Measurements from ENCODE around the gene PAX8. TPM values are rescaled to one million over a fixed set of nuclear protein-coding genes. Genes with fewer than 3 reads are reported as not detected.
A peak's percentile ranks its signal among the peaks of the same experiment; 100 is the strongest.
"Not testable (repeated sequence)": the region's sequence is repeated elsewhere in the genome, so short reads cannot be mapped to it uniquely, and the experiment has no call there.

The PAX8 gene
- total RNA-seq, result 10 to 100 TPM in 1 of 8 experiments, 1 to 10 TPM in 6, under 1 TPM in 1; 0.27 to 10.1 (median 3.5) TPM

- H3K4me3 ChIP-seq, result peak within 1 kb of the TSS in 1 of 5 donors; percentile 0
- H3K4me1 ChIP-seq (replicated peaks in 1 of 2), result peaks cover 5 to 14% of the 10 kb centered on the region in 2 donors
- WGBS, 10 experiments, result 40 to 80% (median 67%) methylated on average over 1 to 4 of the region's 18 CpGs; no CpG with 5 or more reads in 5 of the 10 experiments
- in situ Hi-C loops (cut with MboI; ENCODE audit: low pct_unique_long_range_greater_than_20kb in 2 of 9, low sequenced_read_pairs in 9 of 9, unreplicated experiment in 9 of 9), result no loop called here
- H3K27ac ChIP-seq, result no peak within 1 kb of the TSS
- ATAC-seq (replicated peaks in 6 of 8), result no peak
Measured at GRCh38 chr2:113278742-113279139, at the start of gene PAX8. Gene PAX8, minus strand, starts transcription at chr2:113278921. Its CDS starts 527 bp downstream, at chr2:113278394.

DNA sequence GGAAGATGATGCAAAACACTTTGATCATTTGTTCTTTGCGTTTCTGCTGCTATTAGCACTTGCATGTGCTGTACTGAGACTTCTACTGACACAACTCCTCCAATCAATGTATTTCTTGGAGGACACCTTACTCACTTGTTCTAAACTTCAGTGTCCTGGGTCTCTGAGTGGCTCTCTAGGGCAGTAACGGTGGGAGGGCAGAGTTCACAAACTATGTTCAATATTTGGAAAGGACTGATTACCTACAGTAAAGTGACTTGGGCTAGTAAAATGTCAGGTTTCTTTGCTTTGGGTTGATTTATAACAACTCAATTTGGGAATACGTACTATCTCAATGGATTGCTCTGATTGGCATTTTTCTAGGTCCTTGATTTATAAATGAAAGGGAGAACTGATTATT lies 49.3 kb upstream of the PAX8 start:
- 60 to 100% (median 87%) methylated on average over 1 to 3 of the region's 3 CpGs for WGBS, 10 experiments
- in situ Hi-C loops (cut with MboI; ENCODE audit: low pct_unique_long_range_greater_than_20kb in 2 of 9, low sequenced_read_pairs in 9 of 9, unreplicated experiment in 9 of 9), result no loop called here
- Histone ChIP-seq H3K27ac (no peak overlapping the region), H3K4me3 (no peak overlapping the region), H3K4me1 (replicated peaks in 1 of 2) (peaks cover 10% of the 10 kb centered on the region in 2 donors)
- ATAC-seq (replicated peaks in 6 of 8), result no peak

DNA sequence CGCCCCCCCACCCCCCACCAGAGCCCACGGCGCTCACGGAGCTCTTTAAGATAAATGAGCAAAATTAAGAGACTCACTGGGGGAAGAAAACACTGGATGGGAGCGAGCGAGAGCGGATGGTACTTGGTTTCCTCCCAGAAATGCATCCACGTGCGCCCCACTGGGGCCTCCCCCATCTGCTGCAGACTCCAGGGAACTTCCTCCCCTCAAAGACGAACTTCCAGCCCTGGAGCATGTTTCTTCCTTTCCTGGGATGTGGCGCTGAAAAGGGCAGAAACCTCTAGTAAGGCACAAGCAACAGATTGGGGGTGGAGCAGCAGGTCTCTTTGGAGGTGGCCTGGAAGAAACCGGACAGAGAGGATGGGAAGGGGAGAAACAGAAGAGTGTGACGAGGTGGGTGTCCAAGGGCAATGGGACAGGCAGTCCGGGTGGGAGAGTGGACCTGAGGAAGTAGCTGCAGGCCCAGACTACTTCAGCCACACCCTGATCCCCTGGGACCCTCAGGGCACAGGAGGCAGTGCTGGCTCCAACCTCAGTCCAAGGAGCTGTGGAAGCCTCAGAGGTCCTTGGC lies 46.5 kb upstream of the PAX8 start:
- H3K27ac ChIP-seq; H3K4me1 ChIP-seq (replicated peaks in 1 of 2); in situ Hi-C loops (cut with MboI; ENCODE audit: low pct_unique_long_range_greater_than_20kb in 2 of 9, low sequenced_read_pairs in 9 of 9, unreplicated experiment in 9 of 9): not testable (repeated sequence)
- ATAC-seq (replicated peaks in 6 of 8), result peak in 6 of 8 experiments; percentile 31 to 84 (median 66)
- WGBS, 10 experiments, result 0 to 20% (median 20%) methylated on average over 1 to 2 of the region's 14 CpGs; no CpG with 5 or more reads in 7 of the 10 experiments
- H3K4me3 ChIP-seq, result peak overlapping the region in 3 of 5 donors; percentile 9 to 31 (median 17)

DNA sequence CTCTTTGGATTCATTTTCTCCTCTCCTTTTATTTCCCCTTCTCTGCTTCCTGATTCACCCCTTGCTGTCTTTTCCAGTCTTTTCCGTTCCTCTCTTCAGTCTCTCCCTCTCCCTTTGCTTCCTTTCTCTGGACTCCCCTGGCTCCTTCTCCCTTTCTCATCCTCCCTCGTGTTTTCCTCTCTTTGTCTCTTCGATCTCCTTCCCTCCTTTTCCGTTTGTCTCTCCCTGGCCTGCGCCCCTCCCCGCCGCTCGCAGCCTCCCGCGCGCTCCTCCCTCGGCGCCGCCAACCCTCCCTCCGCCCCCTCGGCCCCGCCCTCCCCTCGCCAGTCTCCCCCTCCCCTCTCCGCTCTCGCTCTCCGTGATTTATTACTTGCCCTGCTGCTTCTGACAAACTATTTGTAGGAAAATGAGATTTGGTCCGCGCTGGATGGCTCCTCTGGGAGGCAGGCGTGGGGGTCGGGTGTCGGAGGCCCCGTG lies 46.0 kb upstream of the PAX8 start:
- Histone ChIP-seq H3K4me1 (replicated peaks in 1 of 2) (peaks cover 9 to 10% of the 10 kb centered on the region in 2 donors), H3K4me3 (peak overlapping the region in 3 of 5 donors; percentile 9 to 31 (median 17)), H3K27ac (no peak overlapping the region)
- WGBS, 10 experiments, result 0 to 3% (median 2%) methylated on average over 1 to 11 of the region's 27 CpGs; no CpG with 5 or more reads in 3 of the 10 experiments
- ATAC-seq (replicated peaks in 6 of 8), result peak; percentile 65 to 90 (median 84)
- in situ Hi-C loops (cut with MboI; ENCODE audit: low pct_unique_long_range_greater_than_20kb in 2 of 9, low sequenced_read_pairs in 9 of 9, unreplicated experiment in 9 of 9), result no loop called here

- H3K4me3 ChIP-seq; in situ Hi-C loops (cut with MboI; ENCODE audit: low pct_unique_long_range_greater_than_20kb in 2 of 9, low sequenced_read_pairs in 9 of 9, unreplicated experiment in 9 of 9); ATAC-seq (replicated peaks in 6 of 8); H3K27ac ChIP-seq; H3K4me1 ChIP-seq (replicated peaks in 1 of 2): not testable (repeated sequence)
- 40 to 100% (median 92%) methylated on average over 1 to 3 of the region's 5 CpGs; no CpG with 5 or more reads in 7 of the 10 experiments for WGBS, 10 experiments
Measured at GRCh38 chr2:113323129-113323528, 44.4 kb upstream of the PAX8 start.

GRCh38 chr2:113320106-113320505 lies 41.4 kb upstream of the PAX8 start:
- 21 to 100% (median 81%) methylated on average over 1 to 3 of the region's 7 CpGs; no CpG with 5 or more reads in 3 of the 10 experiments for WGBS, 10 experiments
- H3K4me3 ChIP-seq; ATAC-seq (replicated peaks in 6 of 8); in situ Hi-C loops (cut with MboI; ENCODE audit: low pct_unique_long_range_greater_than_20kb in 2 of 9, low sequenced_read_pairs in 9 of 9, unreplicated experiment in 9 of 9); H3K4me1 ChIP-seq (replicated peaks in 1 of 2); H3K27ac ChIP-seq: not testable (repeated sequence)

DNA sequence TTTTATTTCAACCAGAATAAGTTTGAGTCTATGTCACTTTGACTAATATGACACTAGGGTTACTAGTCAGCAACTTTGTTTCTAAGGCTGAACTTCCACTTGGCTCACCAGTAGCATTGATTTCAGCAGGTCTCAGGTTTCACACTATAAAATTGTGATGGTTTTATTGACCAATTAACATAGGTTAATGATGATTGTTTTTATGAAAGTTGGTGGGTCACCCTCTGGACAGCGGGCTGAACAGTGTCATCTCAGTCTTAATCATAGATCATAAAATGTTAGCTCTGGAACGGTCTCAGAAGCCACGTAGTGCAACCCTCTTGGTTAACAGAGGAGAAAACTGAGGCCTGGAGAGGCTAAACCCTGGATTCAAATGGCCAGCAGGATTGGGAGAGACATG lies 40.2 kb upstream of the PAX8 start:
- in situ Hi-C loops (cut with MboI; ENCODE audit: low pct_unique_long_range_greater_than_20kb in 2 of 9, low sequenced_read_pairs in 9 of 9, unreplicated experiment in 9 of 9); ATAC-seq (replicated peaks in 6 of 8); H3K27ac ChIP-seq; H3K4me3 ChIP-seq; H3K4me1 ChIP-seq (replicated peaks in 1 of 2): not testable (repeated sequence)
- 55 to 100% (median 75%) methylated on average over 1 to 3 of the region's 3 CpGs; no CpG with 5 or more reads in 4 of the 10 experiments for WGBS, 10 experiments

- 0 to 94% (median 57%) methylated on average over 1 to 2 of the region's 2 CpGs; no CpG with 5 or more reads in 3 of the 10 experiments for WGBS, 10 experiments
- no peaks in the 10 kb centered on the region for H3K4me1 ChIP-seq (replicated peaks in 1 of 2)
- no peak for ATAC-seq (replicated peaks in 6 of 8)
- in situ Hi-C loops (cut with MboI; ENCODE audit: low pct_unique_long_range_greater_than_20kb in 2 of 9, low sequenced_read_pairs in 9 of 9, unreplicated experiment in 9 of 9), result no loop called here
- no peak overlapping the region for H3K4me3 ChIP-seq
- H3K27ac ChIP-seq, result no peak overlapping the region
Measured at GRCh38 chr2:113316085-113316484, 37.4 kb upstream of the PAX8 start.

DNA sequence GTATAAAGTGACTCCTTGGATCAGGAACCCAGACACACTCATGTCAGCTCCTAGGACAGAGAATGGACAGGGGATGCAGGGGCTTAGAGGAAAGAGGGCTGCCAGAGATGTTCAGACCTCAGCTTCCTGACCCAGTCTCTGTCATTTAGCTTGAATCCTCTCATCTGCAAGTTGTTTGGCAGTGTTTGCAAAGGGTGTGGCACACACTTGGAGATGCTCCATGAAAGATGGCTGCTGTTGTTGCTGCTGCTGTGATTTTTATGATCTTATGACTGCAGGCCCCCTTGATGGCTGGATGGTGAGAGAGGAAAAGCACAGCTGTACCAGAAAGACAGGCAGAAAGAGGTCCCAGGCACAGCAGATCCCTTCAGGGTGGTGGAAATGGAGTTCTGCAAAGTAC lies 35.9 kb upstream of the PAX8 start:
- in situ Hi-C loops (cut with MboI; ENCODE audit: low pct_unique_long_range_greater_than_20kb in 2 of 9, low sequenced_read_pairs in 9 of 9, unreplicated experiment in 9 of 9); H3K27ac ChIP-seq: not testable (repeated sequence)
- peak in 3 of 8 experiments; percentile 82 to 93 (median 85) for ATAC-seq (replicated peaks in 6 of 8)

GRCh38 chr2:113314176-113314575 lies 35.5 kb upstream of the PAX8 start:
- not testable (repeated sequence) for H3K27ac ChIP-seq

More for the DNA sequence above, 35.9 kb upstream of the PAX8 start:
- not testable (repeated sequence) for H3K4me1 ChIP-seq (replicated peaks in 1 of 2); H3K4me3 ChIP-seq

GRCh38 chr2:113311781-113312180 lies 33.1 kb upstream of the PAX8 start:
- in situ Hi-C loops (cut with MboI; ENCODE audit: low pct_unique_long_range_greater_than_20kb in 2 of 9, low sequenced_read_pairs in 9 of 9, unreplicated experiment in 9 of 9); H3K4me3 ChIP-seq; H3K4me1 ChIP-seq (replicated peaks in 1 of 2); H3K27ac ChIP-seq: not testable (repeated sequence)
- ATAC-seq (replicated peaks in 6 of 8), result peak in 1 of 8 experiments; percentile 13
- 20 to 100% (median 60%) methylated on average over 1 of the region's 1 CpG; no CpG with 5 or more reads in 5 of the 10 experiments for WGBS, 10 experiments

More at GRCh38 chr2:113314176-113314575, 35.5 kb upstream of the PAX8 start:
- H3K4me1 ChIP-seq (replicated peaks in 1 of 2); in situ Hi-C loops (cut with MboI; ENCODE audit: low pct_unique_long_range_greater_than_20kb in 2 of 9, low sequenced_read_pairs in 9 of 9, unreplicated experiment in 9 of 9); H3K4me3 ChIP-seq; ATAC-seq (replicated peaks in 6 of 8): not testable (repeated sequence)
- 89 to 100% (median 100%) methylated on average over 1 to 3 of the region's 3 CpGs; no CpG with 5 or more reads in 7 of the 10 experiments for WGBS, 10 experiments

DNA sequence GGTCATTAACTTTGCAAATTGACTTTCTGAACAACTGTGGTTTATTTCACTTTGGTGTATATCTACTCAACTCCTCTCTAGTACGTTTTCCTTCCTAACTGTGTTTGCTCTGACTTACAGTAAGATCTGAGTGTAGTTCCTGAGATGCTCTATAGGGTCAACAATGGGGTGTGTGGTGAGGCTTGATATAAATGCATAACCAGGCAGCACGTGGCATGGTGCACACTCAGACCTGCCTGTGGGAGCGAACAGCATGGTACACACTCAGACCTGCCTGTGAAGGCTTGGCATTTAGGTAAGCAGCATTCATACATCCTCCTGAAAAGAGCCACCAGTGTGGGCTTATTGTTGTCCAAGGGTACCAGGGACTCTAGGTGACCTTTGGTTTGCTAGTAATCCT lies 32.5 kb upstream of the PAX8 start:
- peak in 1 of 8 experiments; percentile 22 for ATAC-seq (replicated peaks in 6 of 8)
- H3K27ac ChIP-seq; in situ Hi-C loops (cut with MboI; ENCODE audit: low pct_unique_long_range_greater_than_20kb in 2 of 9, low sequenced_read_pairs in 9 of 9, unreplicated experiment in 9 of 9); H3K4me1 ChIP-seq (replicated peaks in 1 of 2); H3K4me3 ChIP-seq: not testable (repeated sequence)
- WGBS, 10 experiments, result 50 to 87% (median 80%) methylated on average over 1 to 3 of the region's 3 CpGs; no CpG with 5 or more reads in 5 of the 10 experiments

- no peak overlapping the region for H3K27ac ChIP-seq
- peak in 6 of 8 experiments; percentile 21 to 69 (median 48) for ATAC-seq (replicated peaks in 6 of 8)
- in situ Hi-C loops (cut with MboI; ENCODE audit: low pct_unique_long_range_greater_than_20kb in 2 of 9, low sequenced_read_pairs in 9 of 9, unreplicated experiment in 9 of 9), result no loop called here
- H3K4me1 ChIP-seq (replicated peaks in 1 of 2), result peaks cover 6 to 16% of the 10 kb centered on the region in 2 donors
- no peak overlapping the region for H3K4me3 ChIP-seq
- WGBS, 10 experiments, result 0 to 90% (median 69%) methylated on average over 1 to 5 of the region's 6 CpGs; no CpG with 5 or more reads in 6 of the 10 experiments
Measured at GRCh38 chr2:113309655-113310387, 31.1 kb upstream of the PAX8 start.
